ENCODE data around the gene LGR4.

DNA sequence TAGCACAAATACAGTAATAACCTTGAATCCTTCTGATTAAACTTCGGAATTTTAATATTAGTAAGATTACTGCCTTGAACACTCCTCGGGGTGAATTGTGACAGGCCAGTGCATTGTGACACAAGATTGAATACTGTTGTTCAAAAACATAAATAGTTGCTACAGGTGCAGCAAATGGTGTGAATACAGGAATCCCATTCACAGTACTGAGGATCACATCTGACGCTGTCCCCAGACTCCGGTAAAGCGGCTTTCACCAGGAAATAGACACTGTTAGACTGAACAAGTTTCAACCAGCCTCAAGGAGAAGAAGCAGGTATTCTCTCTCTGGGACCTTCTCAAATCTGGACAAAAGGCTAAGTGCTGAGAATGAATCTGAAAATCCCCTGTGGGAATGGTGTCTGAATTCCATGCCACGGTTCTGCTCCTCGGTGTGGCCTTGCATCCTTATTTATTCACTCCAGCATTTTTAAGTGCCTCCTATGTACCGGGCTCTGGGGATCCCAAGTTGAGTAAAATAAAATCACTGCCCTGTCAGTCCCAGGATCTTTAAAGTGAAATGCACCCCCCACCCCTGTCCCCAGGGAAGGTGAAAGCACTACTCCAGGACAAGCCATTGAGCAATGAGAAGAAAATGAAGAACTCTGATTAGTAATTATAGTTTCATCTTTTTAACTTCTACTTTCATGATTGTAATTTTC is 3.4 kb downstream of the LGR4 start:
- no peak for TF ChIP-seq GFI1B (tag by site-specific recombination; IDR thresholded peaks at IDR 0.05)
- no peak for TF ChIP-seq ZNF274 (IDR thresholded peaks at IDR 0.05; ENCODE audit: low read length)
- TF ChIP-seq ZNF274 (tag by site-specific recombination; IDR thresholded peaks at IDR 0.05; ENCODE audit: borderline replicate concordance), result no peak
- TF ChIP-seq ZNF707 (tag by site-specific recombination; IDR thresholded peaks at IDR 0.05), result no peak
- TF ChIP-seq, protein P1, sequence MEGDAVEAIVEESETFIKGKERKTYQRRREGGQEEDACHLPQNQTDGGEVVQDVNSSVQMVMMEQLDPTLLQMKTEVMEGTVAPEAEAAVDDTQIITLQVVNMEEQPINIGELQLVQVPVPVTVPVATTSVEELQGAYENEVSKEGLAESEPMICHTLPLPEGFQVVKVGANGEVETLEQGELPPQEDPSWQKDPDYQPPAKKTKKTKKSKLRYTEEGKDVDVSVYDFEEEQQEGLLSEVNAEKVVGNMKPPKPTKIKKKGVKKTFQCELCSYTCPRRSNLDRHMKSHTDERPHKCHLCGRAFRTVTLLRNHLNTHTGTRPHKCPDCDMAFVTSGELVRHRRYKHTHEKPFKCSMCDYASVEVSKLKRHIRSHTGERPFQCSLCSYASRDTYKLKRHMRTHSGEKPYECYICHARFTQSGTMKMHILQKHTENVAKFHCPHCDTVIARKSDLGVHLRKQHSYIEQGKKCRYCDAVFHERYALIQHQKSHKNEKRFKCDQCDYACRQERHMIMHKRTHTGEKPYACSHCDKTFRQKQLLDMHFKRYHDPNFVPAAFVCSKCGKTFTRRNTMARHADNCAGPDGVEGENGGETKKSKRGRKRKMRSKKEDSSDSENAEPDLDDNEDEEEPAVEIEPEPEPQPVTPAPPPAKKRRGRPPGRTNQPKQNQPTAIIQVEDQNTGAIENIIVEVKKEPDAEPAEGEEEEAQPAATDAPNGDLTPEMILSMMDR (tag by site-specific recombination; IDR thresholded peaks at IDR 0.05), result no peak
- no peak for TF ChIP-seq KLF1 (tag by site-specific recombination; IDR thresholded peaks at IDR 0.05)
- TF ChIP-seq HOXA7 (CRISPR knock-in tag; IDR thresholded peaks at IDR 0.05; ENCODE audit: borderline replicate concordance), result no peak
- TF ChIP-seq ZNF530 (tag by site-specific recombination; IDR thresholded peaks at IDR 0.05; ENCODE audit: low read depth), result no peak
